ENCODE results near the gene DAP.
"Not testable (repeated sequence)": the region's sequence is repeated elsewhere in the genome, so short reads cannot be mapped to it uniquely, and the experiment has no call there.

Gene DAP

DNA sequence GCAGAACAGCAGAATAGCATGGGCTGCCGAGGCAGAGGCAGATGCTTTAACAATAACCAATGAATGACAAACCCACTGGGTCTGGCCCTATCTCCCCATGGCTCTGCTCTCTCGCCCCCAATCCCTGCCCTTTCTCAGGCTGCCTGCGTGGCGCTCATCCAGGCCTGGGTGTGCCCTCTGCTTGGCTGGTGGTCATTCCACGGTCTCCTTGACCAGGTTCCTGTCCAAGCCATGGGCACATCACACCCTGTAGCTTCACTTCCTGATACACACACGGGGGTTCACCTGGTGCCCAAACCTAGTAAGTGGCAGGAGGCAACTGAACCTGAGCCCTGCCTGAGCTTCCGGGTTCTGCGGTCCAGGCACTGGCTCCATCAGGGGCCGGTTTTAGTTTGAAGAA, 87.6 kb downstream of the DAP start:
- H3K36me3 ChIP-seq (ENCODE audit: insufficient read depth, low read length), result peaks cover 6% of the 10 kb centered on the region
- no peak overlapping the region for H3K4me3 ChIP-seq (ENCODE audit: low read depth in 1 of 2, low read length in 2 of 2)
- no peaks in the 10 kb centered on the region for H3K9me3 ChIP-seq (ENCODE audit: low read length)
- no peak overlapping the region for H3K27ac ChIP-seq (ENCODE audit: low read depth, low read length)
- no peak overlapping the region for H3K9ac ChIP-seq (ENCODE audit: low read length)
- no peaks in the 10 kb centered on the region for H3K4me1 ChIP-seq (ENCODE audit: insufficient read depth, low read length)
- no peaks in the 10 kb centered on the region for H3K27me3 ChIP-seq (ENCODE audit: control insufficient read depth in 1 of 2, insufficient read depth in 2 of 2, low read length in 2 of 2)

GRCh38 chr5:10673017-10673389, 88.0 kb downstream of the DAP start:
- no peaks in the 10 kb centered on the region for H3K9me3 ChIP-seq (ENCODE audit: low read length)
- H3K27ac ChIP-seq (ENCODE audit: low read depth, low read length), result no peak overlapping the region
- no peak overlapping the region for H3K9ac ChIP-seq (ENCODE audit: low read length)
- H3K4me3 ChIP-seq (ENCODE audit: low read depth in 1 of 2, low read length in 2 of 2), result no peak overlapping the region
- no peaks in the 10 kb centered on the region for H3K27me3 ChIP-seq (ENCODE audit: control insufficient read depth in 1 of 2, insufficient read depth in 2 of 2, low read length in 2 of 2)
- peaks cover 4% of the 10 kb centered on the region for H3K36me3 ChIP-seq (ENCODE audit: insufficient read depth, low read length)
- H3K4me1 ChIP-seq (ENCODE audit: insufficient read depth, low read length), result no peaks in the 10 kb centered on the region

GRCh38 chr5:10672146-10673016, 88.7 kb downstream of the DAP start:
- H3K9ac ChIP-seq (ENCODE audit: low read length), result no peak overlapping the region
- H3K36me3 ChIP-seq (ENCODE audit: insufficient read depth, low read length), result no peaks in the 10 kb centered on the region
- H3K4me3 ChIP-seq (ENCODE audit: low read depth in 1 of 2, low read length in 2 of 2), result no peak overlapping the region
- no peaks in the 10 kb centered on the region for H3K27me3 ChIP-seq (ENCODE audit: control insufficient read depth in 1 of 2, insufficient read depth in 2 of 2, low read length in 2 of 2)
- H3K4me1 ChIP-seq (ENCODE audit: insufficient read depth, low read length), result no peaks in the 10 kb centered on the region
- no peaks in the 10 kb centered on the region for H3K9me3 ChIP-seq (ENCODE audit: low read length)
- no peak overlapping the region for H3K27ac ChIP-seq (ENCODE audit: low read depth, low read length)

GRCh38 chr5:10671041-10672008, 89.7 kb downstream of the DAP start:
- H3K27ac ChIP-seq (ENCODE audit: low read depth, low read length), result no peak overlapping the region
- H3K4me3 ChIP-seq (ENCODE audit: low read depth in 1 of 2, low read length in 2 of 2), result no peak overlapping the region
- H3K9me3 ChIP-seq (ENCODE audit: low read length), result no peaks in the 10 kb centered on the region
- no peaks in the 10 kb centered on the region for H3K36me3 ChIP-seq (ENCODE audit: insufficient read depth, low read length)
- no peaks in the 10 kb centered on the region for H3K27me3 ChIP-seq (ENCODE audit: control insufficient read depth in 1 of 2, insufficient read depth in 2 of 2, low read length in 2 of 2)
- no peaks in the 10 kb centered on the region for H3K4me1 ChIP-seq (ENCODE audit: insufficient read depth, low read length)
- no peak overlapping the region for H3K9ac ChIP-seq (ENCODE audit: low read length)

DNA sequence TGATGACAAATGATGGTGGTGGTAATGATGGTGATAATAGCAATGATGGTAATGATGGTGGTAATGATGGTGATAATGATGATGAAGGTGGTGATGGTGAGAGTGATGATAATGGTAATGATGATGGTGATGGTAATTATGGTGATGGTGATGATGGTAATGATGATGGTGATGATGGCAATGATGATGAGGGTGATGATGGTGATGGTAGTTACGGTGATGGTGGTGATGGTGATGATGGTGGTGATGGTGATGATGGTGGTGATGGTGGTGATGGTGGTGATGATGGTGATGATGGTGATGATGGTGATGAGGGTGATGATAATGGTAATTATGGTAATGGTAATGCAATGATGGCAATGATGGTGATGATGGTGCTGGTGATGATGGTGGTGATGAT, 91.1 kb downstream of the DAP start:
- no peaks in the 10 kb centered on the region for H3K27me3 ChIP-seq (ENCODE audit: control insufficient read depth in 1 of 2, insufficient read depth in 2 of 2, low read length in 2 of 2)
- H3K9ac ChIP-seq (ENCODE audit: low read length), result no peak overlapping the region
- no peak overlapping the region for H3K27ac ChIP-seq (ENCODE audit: low read depth, low read length)
- no peaks in the 10 kb centered on the region for H3K4me1 ChIP-seq (ENCODE audit: insufficient read depth, low read length)
- no peaks in the 10 kb centered on the region for H3K9me3 ChIP-seq (ENCODE audit: low read length)
- H3K36me3 ChIP-seq (ENCODE audit: insufficient read depth, low read length), result no peaks in the 10 kb centered on the region
- no peak overlapping the region for H3K4me3 ChIP-seq (ENCODE audit: low read depth in 1 of 2, low read length in 2 of 2)

DNA sequence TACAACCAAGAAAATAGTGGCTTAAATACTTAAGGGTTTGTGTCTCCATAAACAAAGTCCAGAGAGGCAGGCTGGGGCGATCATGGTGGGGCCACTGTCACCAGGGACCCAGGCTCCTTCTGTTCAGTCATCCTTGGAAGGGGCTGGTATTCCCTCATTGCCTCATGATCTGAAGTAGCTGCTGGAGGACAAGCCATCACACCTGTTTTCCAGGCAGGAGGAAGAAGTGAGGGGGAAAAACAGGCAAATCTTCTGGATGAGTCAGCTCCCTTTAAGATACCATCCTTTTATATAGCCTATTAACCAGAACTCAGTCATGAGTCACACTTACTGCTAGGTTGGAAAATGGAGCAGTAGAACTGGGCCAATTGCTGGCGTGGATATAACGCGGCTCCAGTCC, 92.3 kb downstream of the DAP start:
- no peak overlapping the region for H3K4me3 ChIP-seq (ENCODE audit: low read depth in 1 of 2, low read length in 2 of 2)
- no peak overlapping the region for H3K27ac ChIP-seq (ENCODE audit: low read depth, low read length)
- no peaks in the 10 kb centered on the region for H3K36me3 ChIP-seq (ENCODE audit: insufficient read depth, low read length)
- no peaks in the 10 kb centered on the region for H3K4me1 ChIP-seq (ENCODE audit: insufficient read depth, low read length)
- no peaks in the 10 kb centered on the region for H3K27me3 ChIP-seq (ENCODE audit: control insufficient read depth in 1 of 2, insufficient read depth in 2 of 2, low read length in 2 of 2)
- H3K9me3 ChIP-seq (ENCODE audit: low read length), result no peaks in the 10 kb centered on the region
- H3K9ac ChIP-seq (ENCODE audit: low read length), result no peak overlapping the region

DNA sequence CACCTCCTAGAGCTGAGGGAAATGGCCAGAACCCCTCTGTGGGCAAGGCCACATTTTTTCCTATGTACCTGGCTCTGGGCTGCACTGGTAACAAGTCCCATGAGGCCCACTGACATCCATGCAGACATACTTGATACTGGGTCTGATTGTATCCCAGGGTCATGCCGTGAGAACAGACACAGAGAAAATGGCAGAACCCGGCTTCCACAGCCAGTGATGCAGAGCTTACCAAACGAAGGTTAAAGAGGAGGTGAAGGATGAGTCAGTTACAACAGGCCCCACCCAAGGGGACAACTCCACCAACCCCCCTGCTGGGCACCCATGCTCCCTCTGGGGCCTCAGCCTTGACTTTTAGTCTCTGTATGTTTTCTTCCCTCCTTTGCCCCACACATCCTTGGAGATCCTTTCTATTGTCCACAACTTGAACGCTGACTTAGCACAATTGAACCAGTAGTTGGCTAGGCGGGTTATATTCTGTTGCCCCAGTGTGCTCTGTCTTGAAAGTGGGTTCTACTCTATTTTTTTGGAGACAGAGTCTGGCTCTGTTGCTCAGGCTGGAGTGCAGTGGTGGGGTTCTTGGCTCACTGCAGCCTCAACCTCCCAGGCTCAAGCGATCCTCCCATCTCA, 93.5 kb downstream of the DAP start:
- H3K4me3 ChIP-seq (ENCODE audit: low read depth in 1 of 2, low read length in 2 of 2), result no peak overlapping the region
- no peak overlapping the region for H3K9ac ChIP-seq (ENCODE audit: low read length)
- H3K27ac ChIP-seq (ENCODE audit: low read depth, low read length), result no peak overlapping the region
- no peaks in the 10 kb centered on the region for H3K9me3 ChIP-seq (ENCODE audit: low read length)
- no peaks in the 10 kb centered on the region for H3K4me1 ChIP-seq (ENCODE audit: insufficient read depth, low read length)
- H3K27me3 ChIP-seq (ENCODE audit: control insufficient read depth in 1 of 2, insufficient read depth in 2 of 2, low read length in 2 of 2), result no peaks in the 10 kb centered on the region
- no peaks in the 10 kb centered on the region for H3K36me3 ChIP-seq (ENCODE audit: insufficient read depth, low read length)

DNA sequence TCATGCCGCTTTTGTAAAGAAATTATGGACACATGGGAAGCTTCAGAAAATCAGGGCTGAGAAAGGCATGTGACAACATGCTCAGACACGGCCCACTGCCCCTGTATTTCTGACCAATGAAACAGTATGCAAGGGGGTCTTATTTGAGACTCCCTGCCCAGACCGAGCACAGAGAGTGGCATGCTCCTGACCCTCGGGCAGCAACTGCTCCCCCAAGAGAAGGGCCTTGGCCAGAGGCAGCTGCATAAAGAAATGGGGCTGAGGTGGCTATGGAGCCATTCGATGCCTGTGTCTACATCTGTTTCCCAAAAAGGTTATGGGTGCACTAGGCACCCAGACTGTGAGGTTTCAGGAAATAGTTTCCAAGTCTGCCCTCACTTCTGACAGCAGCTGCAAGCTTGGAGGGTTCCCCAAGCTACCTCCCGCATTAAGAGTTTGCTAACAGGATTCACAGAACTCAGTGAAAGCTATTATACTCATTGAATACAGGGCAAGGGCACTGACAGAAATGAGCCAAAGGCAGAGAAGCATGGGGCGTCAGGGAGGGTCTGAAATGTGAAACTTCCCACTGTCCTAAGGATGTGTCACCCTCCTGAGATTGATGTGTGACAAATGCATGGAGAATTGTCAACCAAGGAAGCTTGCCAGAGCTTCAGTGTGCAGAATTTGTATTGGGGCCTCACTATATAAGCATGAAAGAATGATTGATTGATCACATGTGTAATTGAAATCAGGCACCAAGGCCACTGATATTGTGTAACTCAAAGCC, 94.3 kb downstream of the DAP start:
- Histone ChIP-seq H3K9me3 (ENCODE audit: low read length) (no peaks in the 10 kb centered on the region), H3K4me3 (ENCODE audit: low read depth in 1 of 2, low read length in 2 of 2) (no peak overlapping the region), H3K27me3 (ENCODE audit: control insufficient read depth in 1 of 2, insufficient read depth in 2 of 2, low read length in 2 of 2) (no peaks in the 10 kb centered on the region), H3K36me3 (ENCODE audit: insufficient read depth, low read length) (no peaks in the 10 kb centered on the region), H3K27ac (ENCODE audit: low read depth, low read length) (no peak overlapping the region), H3K4me1 (ENCODE audit: insufficient read depth, low read length) (no peaks in the 10 kb centered on the region), H3K9ac (ENCODE audit: low read length) (no peak overlapping the region)

DNA sequence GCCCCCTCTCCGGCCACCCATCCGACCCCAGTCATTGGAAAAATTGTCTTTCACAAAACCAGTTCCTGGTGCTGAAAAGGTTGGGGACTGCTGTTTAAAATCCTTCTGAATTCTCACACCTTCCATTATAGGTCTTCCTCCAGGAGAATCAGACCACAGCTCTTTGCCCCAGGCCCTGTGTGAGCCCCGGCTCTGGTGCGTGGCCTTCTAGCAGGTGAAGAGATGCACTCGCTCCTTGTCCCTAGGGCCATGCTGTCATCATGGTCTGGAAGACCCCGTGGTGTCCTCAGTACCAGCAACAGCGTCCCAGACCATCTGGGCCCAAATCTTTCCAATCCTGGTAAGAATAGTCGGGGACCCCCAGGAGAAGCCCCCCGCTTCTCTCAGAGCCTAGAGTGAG, 95.2 kb downstream of the DAP start:
- Histone ChIP-seq H3K27ac (ENCODE audit: low read depth, low read length) (no peak overlapping the region), H3K9me3 (ENCODE audit: low read length) (no peaks in the 10 kb centered on the region), H3K36me3 (ENCODE audit: insufficient read depth, low read length) (no peaks in the 10 kb centered on the region), H3K27me3 (ENCODE audit: control insufficient read depth in 1 of 2, insufficient read depth in 2 of 2, low read length in 2 of 2) (no peaks in the 10 kb centered on the region), H3K4me1 (ENCODE audit: insufficient read depth, low read length) (no peaks in the 10 kb centered on the region), H3K9ac (ENCODE audit: low read length) (no peak overlapping the region), H3K4me3 (ENCODE audit: low read depth in 1 of 2, low read length in 2 of 2) (no peak overlapping the region)

GRCh38 chr5:10664180-10664769, 96.8 kb downstream of the DAP start:
- not testable (repeated sequence) for H3K4me1 ChIP-seq (ENCODE audit: insufficient read depth, low read length); H3K36me3 ChIP-seq (ENCODE audit: insufficient read depth, low read length); H3K4me3 ChIP-seq (ENCODE audit: low read depth in 1 of 2, low read length in 2 of 2); H3K27me3 ChIP-seq (ENCODE audit: control insufficient read depth in 1 of 2, insufficient read depth in 2 of 2, low read length in 2 of 2); H3K9ac ChIP-seq (ENCODE audit: low read length); H3K9me3 ChIP-seq (ENCODE audit: low read length); H3K27ac ChIP-seq (ENCODE audit: low read depth, low read length)
